ENCODE measurements around the gene FGFR2.

Gene FGFR2

GRCh38 chr10:121553511-121554264, 44.6 kb downstream of the FGFR2 start:
- no peak for DNase-seq (ENCODE audit: low read depth)

GRCh38 chr10:121552746-121553145, 45.5 kb downstream of the FGFR2 start:
- no peak for DNase-seq (ENCODE audit: low read depth)

- no peak for DNase-seq (ENCODE audit: low read depth)
Measured at GRCh38 chr10:121551210-121551885, 46.9 kb downstream of the FGFR2 start.

GRCh38 chr10:121544301-121544869, 53.9 kb downstream of the FGFR2 start:
- DNase-seq (ENCODE audit: low read depth): no peak

GRCh38 chr10:121543545-121543944, 54.7 kb downstream of the FGFR2 start:
- DNase-seq (ENCODE audit: low read depth): no peak

- no peak for DNase-seq (ENCODE audit: low read depth)
Measured at GRCh38 chr10:121541450-121542120, 56.7 kb downstream of the FGFR2 start.

GRCh38 chr10:121540732-121541395, 57.4 kb downstream of the FGFR2 start:
- no peak for DNase-seq (ENCODE audit: low read depth)

GRCh38 chr10:121539786-121540185, 58.5 kb downstream of the FGFR2 start:
- no peak for DNase-seq (ENCODE audit: low read depth)

- no peak for DNase-seq (ENCODE audit: low read depth)
Measured at GRCh38 chr10:121536310-121536913, 61.8 kb downstream of the FGFR2 start.

GRCh38 chr10:121535381-121535780, 62.9 kb downstream of the FGFR2 start:
- DNase-seq (ENCODE audit: low read depth): no peak

- no peak for DNase-seq (ENCODE audit: low read depth)
Measured at GRCh38 chr10:121532292-121532864, 65.9 kb downstream of the FGFR2 start.

- DNase-seq (ENCODE audit: low read depth): no peak
Measured at GRCh38 chr10:121531830-121532178, 66.4 kb downstream of the FGFR2 start.

- DNase-seq (ENCODE audit: low read depth): no peak
Measured at GRCh38 chr10:121531076-121531829, 67.0 kb downstream of the FGFR2 start.

GRCh38 chr10:121530481-121531075, 67.7 kb downstream of the FGFR2 start:
- DNase-seq (ENCODE audit: low read depth): no peak

- DNase-seq (ENCODE audit: low read depth): no peak
Measured at GRCh38 chr10:121527690-121528089, 70.6 kb downstream of the FGFR2 start.

GRCh38 chr10:121526801-121527221, 71.4 kb downstream of the FGFR2 start:
- no peak for DNase-seq (ENCODE audit: low read depth)

GRCh38 chr10:121526135-121526790, 72.0 kb downstream of the FGFR2 start:
- no peak for DNase-seq (ENCODE audit: low read depth)

- DNase-seq (ENCODE audit: low read depth): no peak
Measured at GRCh38 chr10:121525251-121526134, 72.8 kb downstream of the FGFR2 start.

Data from stimulated activated CD4-positive, alpha-beta T cell treated with anti-CD3 and anti-CD28 coated beads, Interleukin-2, amount 100 ng/mL, for 4 hours (primary cell).